HFF-Myc (cell line): ENCODE measurements around the gene RAB3B.

Source experiments
- DNase-seq: peaks from one replicate; pipeline ENCODE4 v3.0.0-alpha.2; 2011; ENCODE audit warnings: low read depth; ENCODE audit errors: extremely low read depth
- H3K4me3 ChIP-seq: replicated peaks from 2 replicates; pipeline ENCODE4 v1.5.1; 2011; ENCODE audit warnings: low read depth, mild to moderate bottlenecking, control low read depth, low read length
- CTCF ChIP-seq: IDR thresholded peaks from 2 replicates; pipeline ENCODE4 v1.5.1; 2012; ENCODE audit warnings: mild to moderate bottlenecking, low read depth, low read length, control low read depth; ENCODE audit errors: missing control alignments

Gene RAB3B

GRCh38 chr1:51907079-51907702, 83.3 kb downstream of the RAB3B start:
- DNase-seq = no peak
- no peak for TF ChIP-seq CTCF
- H3K4me3 ChIP-seq = no peak overlapping the region

GRCh38 chr1:51906306-51907078, 84.0 kb downstream of the RAB3B start:
- no peak for TF ChIP-seq CTCF
- no peak overlapping the region for H3K4me3 ChIP-seq
- DNase-seq = peak; percentile 37

- TF ChIP-seq CTCF = no peak
- no peak overlapping the region for H3K4me3 ChIP-seq
- no peak for DNase-seq
Measured at GRCh38 chr1:51902456-51902855, 88.0 kb downstream of the RAB3B start.

- TF ChIP-seq CTCF = no peak
- no peak overlapping the region for H3K4me3 ChIP-seq
- DNase-seq = no peak
Measured at GRCh38 chr1:51901151-51901550, 89.3 kb downstream of the RAB3B start.

GRCh38 chr1:51899022-51899421, 91.5 kb downstream of the RAB3B start:
- DNase-seq = no peak
- no peak overlapping the region for H3K4me3 ChIP-seq
- TF ChIP-seq CTCF = no peak

- H3K4me3 ChIP-seq = no peak overlapping the region
- peak; percentile 89 for DNase-seq
- no peak for TF ChIP-seq CTCF
Measured at GRCh38 chr1:51898090-51898734, 92.3 kb downstream of the RAB3B start.
